ENCODE data around the gene KCNA10.

Gene KCNA10

GRCh38 chr1:110482662-110483307 lies 36.2 kb downstream of the KCNA10 start:
- DNase-seq (ENCODE audit: low read depth): no peak
- H3K4me3 ChIP-seq (ENCODE audit: low read depth, low read length): no peak overlapping the region

GRCh38 chr1:110481968-110482623 lies 36.9 kb downstream of the KCNA10 start:
- DNase-seq (ENCODE audit: low read depth): no peak
- no peak overlapping the region for H3K4me3 ChIP-seq (ENCODE audit: low read depth, low read length)

- H3K4me3 ChIP-seq (ENCODE audit: low read depth, low read length): no peak overlapping the region
Observed at GRCh38 chr1:110480356-110481096, 38.4 kb downstream of the KCNA10 start.

GRCh38 chr1:110478886-110479285 lies 40.1 kb downstream of the KCNA10 start:
- no peak overlapping the region for H3K4me3 ChIP-seq (ENCODE audit: low read depth, low read length)
- no peak for DNase-seq (ENCODE audit: low read depth)

More at GRCh38 chr1:110480356-110481096, 38.4 kb downstream of the KCNA10 start:
- no peak for DNase-seq (ENCODE audit: low read depth)

- no peak overlapping the region for H3K4me3 ChIP-seq (ENCODE audit: low read depth, low read length)
Observed at GRCh38 chr1:110477967-110478640, 40.9 kb downstream of the KCNA10 start.

GRCh38 chr1:110477445-110477957 lies 41.5 kb downstream of the KCNA10 start:
- H3K4me3 ChIP-seq (ENCODE audit: low read depth, low read length): no peak overlapping the region
- no peak for DNase-seq (ENCODE audit: low read depth)

More at GRCh38 chr1:110477967-110478640, 40.9 kb downstream of the KCNA10 start:
- DNase-seq (ENCODE audit: low read depth): no peak

GRCh38 chr1:110477041-110477440 lies 41.9 kb downstream of the KCNA10 start:
- no peak for DNase-seq (ENCODE audit: low read depth)
- H3K4me3 ChIP-seq (ENCODE audit: low read depth, low read length): no peak overlapping the region

GRCh38 chr1:110476028-110476765 lies 42.8 kb downstream of the KCNA10 start:
- no peak overlapping the region for H3K4me3 ChIP-seq (ENCODE audit: low read depth, low read length)
- DNase-seq (ENCODE audit: low read depth): no peak

GRCh38 chr1:110475362-110476027 lies 43.5 kb downstream of the KCNA10 start:
- DNase-seq (ENCODE audit: low read depth): no peak
- H3K4me3 ChIP-seq (ENCODE audit: low read depth, low read length): no peak overlapping the region

GRCh38 chr1:110474444-110474843 lies 44.5 kb downstream of the KCNA10 start:
- no peak overlapping the region for H3K4me3 ChIP-seq (ENCODE audit: low read depth, low read length)
- no peak for DNase-seq (ENCODE audit: low read depth)

- no peak overlapping the region for H3K4me3 ChIP-seq (ENCODE audit: low read depth, low read length)
- DNase-seq (ENCODE audit: low read depth): no peak
Observed at GRCh38 chr1:110472546-110472945, 46.4 kb downstream of the KCNA10 start.

GRCh38 chr1:110471131-110471530 lies 47.8 kb downstream of the KCNA10 start:
- no peak overlapping the region for H3K4me3 ChIP-seq (ENCODE audit: low read depth, low read length)
- DNase-seq (ENCODE audit: low read depth): no peak

Measured in skeletal muscle cell (primary cell).